Measurements from ENCODE around the gene TCF12. TPM values are rescaled to one million over a fixed set of nuclear protein-coding genes. Genes with fewer than 3 reads are reported as not detected.

The TCF12 gene
- total and polyA plus RNA-seq, 11 donors = 6.5 to 77.3 (median 43.5) TPM

GRCh38 chr15:57045741-57046382, 127.4 kb downstream of the TCF12 start:
- Histone ChIP-seq H3K4me3 (no peak overlapping the region), H3K4me1 (peaks cover 0 to 34% (median 10%) of the 10 kb centered on the region in 12 donors), H3K36me3 (no peaks in the 10 kb centered on the region), H3K27me3 (no peaks in the 10 kb centered on the region), H3K9me3 (no peaks in the 10 kb centered on the region), H3K27ac (no peak overlapping the region)
- intact Hi-C loops (cut with DNase I) = no loop called here
- ATAC-seq (no peak), DNase-seq (no peak)
- TF ChIP-seq POLR2A (IDR thresholded peaks at IDR 0.05) (no peak), CTCF (IDR thresholded peaks at IDR 0.05) (no peak)
- WGBS, 4 donors = 85 to 89% (median 87%) methylated on average over 5 of the region's 5 CpGs

- Histone ChIP-seq H3K4me3 (no peak overlapping the region), H3K27ac (no peak overlapping the region), H3K9me3 (no peaks in the 10 kb centered on the region), H3K4me1 (peaks cover 0 to 38% (median 11%) of the 10 kb centered on the region in 12 donors), H3K36me3 (no peaks in the 10 kb centered on the region), H3K27me3 (no peaks in the 10 kb centered on the region)
- no peak for DNase-seq
- WGBS, 4 donors = 86 to 92% (median 89%) methylated on average over 6 of the region's 6 CpGs
- TF ChIP-seq CTCF (IDR thresholded peaks at IDR 0.05) (no peak), POLR2A (IDR thresholded peaks at IDR 0.05) (no peak)
- ATAC-seq = no peak
- intact Hi-C loops (cut with DNase I) = no loop called here
Measured at GRCh38 chr15:57048930-57049549, 130.6 kb downstream of the TCF12 start.

GRCh38 chr15:57053470-57053869, 135.0 kb downstream of the TCF12 start:
- TF ChIP-seq POLR2A (IDR thresholded peaks at IDR 0.05) = no peak
- TF ChIP-seq CTCF (IDR thresholded peaks at IDR 0.05) = no peak
- 91 to 94% (median 92%) methylated on average over 4 of the region's 4 CpGs for WGBS, 4 donors
- Histone ChIP-seq H3K4me1 (peaks cover 5 to 52% (median 33%) of the 10 kb centered on the region in 12 donors), H3K9me3 (no peaks in the 10 kb centered on the region), H3K27ac (peak overlapping the region in 1 of 12 donors; percentile 28), H3K27me3 (no peaks in the 10 kb centered on the region), H3K4me3 (no peak overlapping the region), H3K36me3 (no peaks in the 10 kb centered on the region)
- ATAC-seq (no peak), DNase-seq (no peak)
- intact Hi-C loops (cut with DNase I) = no loop called here

- DNase-seq = no peak
- WGBS, 4 donors = 74 to 89% (median 84%) methylated on average over 1 of the region's 1 CpG
Measured at GRCh38 chr15:57054204-57054750, 135.8 kb downstream of the TCF12 start.

More at GRCh38 chr15:57054204-57054750, 135.8 kb downstream of the TCF12 start:
- no peak for TF ChIP-seq CTCF (IDR thresholded peaks at IDR 0.05)
- TF ChIP-seq POLR2A (IDR thresholded peaks at IDR 0.05) = no peak
- H3K4me3 ChIP-seq = no peak overlapping the region
- no peaks in the 10 kb centered on the region for H3K36me3 ChIP-seq
- H3K27me3 ChIP-seq = no peaks in the 10 kb centered on the region
- H3K9me3 ChIP-seq = no peaks in the 10 kb centered on the region
- ATAC-seq = no peak
- intact Hi-C loops (cut with DNase I) = no loop called here
- peaks cover 5 to 60% (median 38%) of the 10 kb centered on the region in 12 donors for H3K4me1 ChIP-seq
- peak overlapping the region in 1 of 12 donors; percentile 7 for H3K27ac ChIP-seq
